ENCODE measurements around the gene ITCH.

GRCh38 chr20:34375977-34376430 is 12.9 kb downstream of the ITCH start:
- TF ChIP-seq, protein P1, sequence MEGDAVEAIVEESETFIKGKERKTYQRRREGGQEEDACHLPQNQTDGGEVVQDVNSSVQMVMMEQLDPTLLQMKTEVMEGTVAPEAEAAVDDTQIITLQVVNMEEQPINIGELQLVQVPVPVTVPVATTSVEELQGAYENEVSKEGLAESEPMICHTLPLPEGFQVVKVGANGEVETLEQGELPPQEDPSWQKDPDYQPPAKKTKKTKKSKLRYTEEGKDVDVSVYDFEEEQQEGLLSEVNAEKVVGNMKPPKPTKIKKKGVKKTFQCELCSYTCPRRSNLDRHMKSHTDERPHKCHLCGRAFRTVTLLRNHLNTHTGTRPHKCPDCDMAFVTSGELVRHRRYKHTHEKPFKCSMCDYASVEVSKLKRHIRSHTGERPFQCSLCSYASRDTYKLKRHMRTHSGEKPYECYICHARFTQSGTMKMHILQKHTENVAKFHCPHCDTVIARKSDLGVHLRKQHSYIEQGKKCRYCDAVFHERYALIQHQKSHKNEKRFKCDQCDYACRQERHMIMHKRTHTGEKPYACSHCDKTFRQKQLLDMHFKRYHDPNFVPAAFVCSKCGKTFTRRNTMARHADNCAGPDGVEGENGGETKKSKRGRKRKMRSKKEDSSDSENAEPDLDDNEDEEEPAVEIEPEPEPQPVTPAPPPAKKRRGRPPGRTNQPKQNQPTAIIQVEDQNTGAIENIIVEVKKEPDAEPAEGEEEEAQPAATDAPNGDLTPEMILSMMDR (conservative IDR thresholded peaks at IDR 0.05) = no peak
- no peak for TF ChIP-seq ZFX (IDR thresholded peaks at IDR 0.05)
